Measurements from ENCODE around the gene CCHCR1. TPM values are rescaled to one million over a fixed set of nuclear protein-coding genes. Genes with fewer than 3 reads are reported as not detected.

CCHCR1 gene
- total RNA-seq, 1 experiment from 2014 or later = 45.5 TPM

DNA sequence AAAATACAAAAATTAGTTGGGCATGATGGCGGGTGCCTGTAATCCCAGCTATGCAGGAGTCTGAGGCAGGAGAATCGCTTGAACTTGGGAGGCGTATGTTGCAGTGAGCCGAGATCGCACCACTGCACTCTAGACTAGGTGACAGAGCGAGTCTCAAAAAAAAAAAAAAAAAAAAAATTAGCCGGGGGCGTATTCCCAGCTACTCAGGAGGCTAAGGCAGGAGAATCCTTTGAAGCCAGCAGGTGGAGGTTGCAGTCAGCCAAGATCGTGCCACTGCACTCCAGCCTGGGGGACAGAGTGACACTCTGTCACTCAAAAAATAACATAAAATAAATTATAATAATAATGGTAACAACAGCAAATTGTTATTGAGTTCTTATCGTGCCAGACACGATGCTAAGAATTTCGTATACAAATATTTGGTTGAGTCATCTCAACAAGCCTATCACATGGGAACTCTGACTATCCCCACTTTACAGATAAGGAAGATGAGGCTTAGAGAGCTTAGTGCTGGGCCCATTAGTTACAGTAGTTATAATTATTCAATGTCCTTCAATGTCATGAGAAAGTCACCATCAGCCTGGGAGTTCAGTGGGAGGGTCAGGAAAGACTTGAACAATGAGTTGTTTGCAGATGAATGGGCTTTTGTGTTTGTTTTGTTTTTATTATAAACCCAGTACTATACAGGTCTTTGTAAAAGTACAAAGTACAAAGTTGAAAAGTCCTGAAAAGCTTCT lies 64.7 kb downstream of the CCHCR1 start:
- Mint-ChIP-seq H3K4me1 (peaks cover 16 to 21% of the 10 kb centered on the region in 2 experiments), H3K4me3 (no peak overlapping the region), H3K36me3 (ENCODE audit: insufficient read depth in 1 of 3, low read depth in 3 of 3) (no peaks in the 10 kb centered on the region), H3K27me3 (ENCODE audit: low read depth) (no peaks in the 10 kb centered on the region; the same call in 1 of the 2 replicates), H3K27ac (no peak overlapping the region), H3K9me3 (no peaks in the 10 kb centered on the region)
- Histone ChIP-seq H3K9ac (ENCODE audit: extremely low read depth, insufficient read length, low read length) (no peak overlapping the region), H2AFZ (ENCODE audit: low read length) (no peak overlapping the region), H3K79me1 (ENCODE audit: insufficient read depth, low read depth, low read length, poor library complexity, severe bottlenecking) (no peaks in the 10 kb centered on the region), H4K91ac (ENCODE audit: insufficient read length, low read depth, low read length) (no peak overlapping the region), H3K4ac (ENCODE audit: low read depth, low read length) (no peak overlapping the region), H2BK20ac (ENCODE audit: low read depth, low read length, poor library complexity, severe bottlenecking) (no peak overlapping the region), H3K18ac (ENCODE audit: insufficient read length, low read depth, low read length) (no peak overlapping the region), H2BK5ac (ENCODE audit: insufficient read length, low read length) (no peak overlapping the region), H3K14ac (ENCODE audit: insufficient read depth, low read length) (no peak overlapping the region), H3T11ph (ENCODE audit: low read length) (no peak overlapping the region), H3K27ac (ENCODE audit: insufficient read length, low read depth, low read length) (no peak overlapping the region), H2BK120ac (ENCODE audit: low read depth, low read length, poor library complexity, severe bottlenecking) (no peak overlapping the region), H3K4me2 (ENCODE audit: insufficient read depth, insufficient read length, low read length) (no peak overlapping the region), H4K8ac (replicated peaks; ENCODE audit: insufficient read length, low read depth, low read length) (no peak overlapping the region), H3K56ac (ENCODE audit: insufficient read length, low read depth, low read length) (no peak overlapping the region), H3K23ac (ENCODE audit: insufficient read length, low read depth, low read length) (no peak overlapping the region), H3K4me1 (ENCODE audit: insufficient read depth, low read length) (peaks cover 2% of the 10 kb centered on the region; the same call in 1 of the 2 replicates), H2BK15ac (ENCODE audit: low read depth, low read length) (no peak overlapping the region), H4K5ac (ENCODE audit: insufficient read length, low read depth, low read length) (no peak overlapping the region), H2BK12ac (ENCODE audit: insufficient read length, low read depth, low read length) (no peak overlapping the region), H3K9me3 (ENCODE audit: control insufficient read depth, low read depth, low read length) (no peaks in the 10 kb centered on the region), H4K20me1 (ENCODE audit: control insufficient read depth, insufficient read depth, insufficient read length) (no peaks in the 10 kb centered on the region), H3K27me3 (ENCODE audit: insufficient read depth, low read length) (no peaks in the 10 kb centered on the region), H2AK5ac (ENCODE audit: insufficient read length, low read length) (no peak overlapping the region), H3K79me2 (ENCODE audit: insufficient read depth, low read length) (no peaks in the 10 kb centered on the region), H3K23me2 (ENCODE audit: insufficient read length, low read depth, low read length, poor library complexity, severe bottlenecking) (no peaks in the 10 kb centered on the region)
- TF ChIP-seq, protein P1, sequence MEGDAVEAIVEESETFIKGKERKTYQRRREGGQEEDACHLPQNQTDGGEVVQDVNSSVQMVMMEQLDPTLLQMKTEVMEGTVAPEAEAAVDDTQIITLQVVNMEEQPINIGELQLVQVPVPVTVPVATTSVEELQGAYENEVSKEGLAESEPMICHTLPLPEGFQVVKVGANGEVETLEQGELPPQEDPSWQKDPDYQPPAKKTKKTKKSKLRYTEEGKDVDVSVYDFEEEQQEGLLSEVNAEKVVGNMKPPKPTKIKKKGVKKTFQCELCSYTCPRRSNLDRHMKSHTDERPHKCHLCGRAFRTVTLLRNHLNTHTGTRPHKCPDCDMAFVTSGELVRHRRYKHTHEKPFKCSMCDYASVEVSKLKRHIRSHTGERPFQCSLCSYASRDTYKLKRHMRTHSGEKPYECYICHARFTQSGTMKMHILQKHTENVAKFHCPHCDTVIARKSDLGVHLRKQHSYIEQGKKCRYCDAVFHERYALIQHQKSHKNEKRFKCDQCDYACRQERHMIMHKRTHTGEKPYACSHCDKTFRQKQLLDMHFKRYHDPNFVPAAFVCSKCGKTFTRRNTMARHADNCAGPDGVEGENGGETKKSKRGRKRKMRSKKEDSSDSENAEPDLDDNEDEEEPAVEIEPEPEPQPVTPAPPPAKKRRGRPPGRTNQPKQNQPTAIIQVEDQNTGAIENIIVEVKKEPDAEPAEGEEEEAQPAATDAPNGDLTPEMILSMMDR (conservative IDR thresholded peaks at IDR 0.05) = no peak
- no CpG with 5 or more reads among the region's 12 CpGs for WGBS (ENCODE audit: extremely low coverage, insufficient read length, low lambda C conversion rate)
- no peak for DNase-seq

Other genes starting within 250 kb of the CCHCR1 start
- 58.2 and 60.8 TPM in 2 replicates for gene GTF2H4, start 249.6 kb downstream of the CCHCR1 start, total RNA-seq (2021)
- gene VARS2, start 243.6 kb downstream of the CCHCR1 start, total RNA-seq (2021) = 61.9 and 68.2 TPM in 2 replicates
- not detected in 2 replicates for gene SFTA2, start 225.6 kb downstream of the CCHCR1 start, total RNA-seq (2021)
- 0.15 and 0.20 TPM in 2 replicates for gene MUCL3, start 216.8 kb downstream of the CCHCR1 start, total RNA-seq (2021)
- not detected in 2 replicates for gene MUC21, start 174.1 kb downstream of the CCHCR1 start, total RNA-seq (2021)
- not detected in 2 replicates for gene MUC22, start 147.3 kb downstream of the CCHCR1 start, total RNA-seq (2021)
- not detected in 2 replicates for gene C6orf15, start 45.2 kb downstream of the CCHCR1 start, total RNA-seq (2021)
- 0.48 TPM in 2 replicates for gene PSORS1C1, start 43.0 kb downstream of the CCHCR1 start, total RNA-seq (2021)
- not detected in 2 replicates for gene CDSN, start 37.4 kb downstream of the CCHCR1 start, total RNA-seq (2021)
- gene PSORS1C2, start 18.7 kb downstream of the CCHCR1 start, total RNA-seq (2021) = 0.31 and 0.33 TPM in 2 replicates
- gene TCF19, start 787 bp upstream of the CCHCR1 start, total RNA-seq (2021) = 15.0 and 16.5 TPM in 2 replicates
- gene POU5F1, start 12.9 kb upstream of the CCHCR1 start, total RNA-seq (2021) = 2,134 TPM in 2 replicates
- 239 and 241 TPM in 2 replicates for gene HLA-C, start 114.3 kb upstream of the CCHCR1 start, total RNA-seq (2021)
- gene HLA-B, start 199.4 kb upstream of the CCHCR1 start, total RNA-seq (2021) = 68.6 and 70.7 TPM in 2 replicates
- 8.5 and 8.8 TPM in 2 replicates for gene MICA, start 245.8 kb upstream of the CCHCR1 start, total RNA-seq (2021)